Gastrocnemius medialis (tissue), 4 donors: ENCODE results near the gene IFIT5.

Experiments used
- CTCF ChIP-seq, 5 experiments: fragments of 450-650 bp in 3 of 5; fragments of 200-600 bp in 2 of 5; sonication (generic) in 2 of 5; IDR thresholded peaks in 4 of 5; conservative IDR thresholded peaks in 1 of 5; 1 replicate in 4 of 5; 2 replicates in 1 of 5; pipeline ENCODE4 v1.5.1; 2016 to 2019; ENCODE audit warnings: antibody characterized with exemption in 5 of 5, mild to moderate bottlenecking in 3 of 5, moderate library complexity in 3 of 5
- POLR2A ChIP-seq, 2 donors: fragments of 450-650 bp; IDR thresholded peaks; one replicate each; pipeline ENCODE4 v1.6.1; 2017; ENCODE audit warnings: antibody characterized with exemption in 2 of 2, mild to moderate bottlenecking in 2 of 2, moderate library complexity in 2 of 2

GRCh38 chr10:89469517-89469916, 55.1 kb downstream of the IFIT5 start:
- TF ChIP-seq CTCF (IDR thresholded peaks at IDR 0.05 in 4 of 5, conservative IDR thresholded peaks at IDR 0.05 in 1 of 5) (no peak), POLR2A (IDR thresholded peaks at IDR 0.05) (no peak)
